Activated T-helper 2 cell treated with anti-CD3 and anti-CD28 coated beads, Interferon-gamma antibody, Interleukin-2, Interleukin-4, amounts not matched to agents 10 μg/mL and 5 μg/mL and 100 μg/mL, durations not matched to agents 14 hours and 24 hours and 36 hours (primary cell): ENCODE data around the gene LINC00632. TPM values are rescaled to one million over a fixed set of nuclear protein-coding genes. Genes with fewer than 3 reads are reported as not detected.
A peak's percentile ranks its signal among the peaks of the same experiment; 100 is the strongest.

Source experiments
- DNase-seq: peaks from one replicate; pipeline ENCODE4 v3.0.0; 2021; ENCODE audit warnings: low spot score
- H3K27ac Mint-ChIP-seq: one replicate; pipeline ENCODE4 v1.8.0; 2021; ENCODE audit warnings: mixed read lengths
- H3K27me3 Mint-ChIP-seq: one replicate; pipeline ENCODE4 v1.8.0; 2021; ENCODE audit warnings: low read depth, mixed read lengths
- H3K36me3 Mint-ChIP-seq: one replicate; pipeline ENCODE4 v1.8.0; 2021; ENCODE audit warnings: low read depth, mixed read lengths
- H3K4me1 Mint-ChIP-seq: one replicate; pipeline ENCODE4 v1.8.0; 2021; ENCODE audit warnings: low read depth, mixed read lengths
- H3K4me3 Mint-ChIP-seq: one replicate; pipeline ENCODE4 v1.8.0; 2021; ENCODE audit warnings: low read depth, mild to moderate bottlenecking, moderate library complexity, mixed read lengths
- H3K9me3 Mint-ChIP-seq: one replicate; pipeline ENCODE4 v1.8.0; 2021; ENCODE audit warnings: mixed read lengths
- intact Hi-C: fragments of 100-400 bp; cut with micrococcal nuclease; formaldehyde crosslinking; loops from one replicate; pipeline ENCODE4 v1.15.1; 2023
- total RNA-seq: library from RNA; stranded (reverse); gene quantifications from 2 replicates; pipeline ENCODE4 v1.2.3, GENCODE V29; 2022

LINC00632 gene
- total RNA-seq, 1 donor from 2014 or later, result 3.3 TPM

GRCh38 chrX:140723121-140723715 lies 13.7 kb downstream of the LINC00632 start:
- Mint-ChIP-seq H3K9me3 (peaks cover 3% of the 10 kb centered on the region), H3K4me1 (no peaks in the 10 kb centered on the region), H3K4me3 (no peak overlapping the region), H3K27ac (no peak overlapping the region), H3K27me3 (no peaks in the 10 kb centered on the region), H3K36me3 (no peaks in the 10 kb centered on the region)
- intact Hi-C loops, result no loop called here
- no peak for DNase-seq

GRCh38 chrX:140724309-140724708 lies 14.8 kb downstream of the LINC00632 start:
- Mint-ChIP-seq H3K27ac (no peak overlapping the region), H3K9me3 (no peaks in the 10 kb centered on the region), H3K36me3 (no peaks in the 10 kb centered on the region), H3K4me3 (no peak overlapping the region), H3K27me3 (no peaks in the 10 kb centered on the region), H3K4me1 (no peaks in the 10 kb centered on the region)
- intact Hi-C loops, result no loop called here
- no peak for DNase-seq

GRCh38 chrX:140724736-140725135 lies 15.2 kb downstream of the LINC00632 start:
- Mint-ChIP-seq H3K4me3 (no peak overlapping the region), H3K27ac (no peak overlapping the region), H3K27me3 (no peaks in the 10 kb centered on the region), H3K4me1 (no peaks in the 10 kb centered on the region), H3K9me3 (no peaks in the 10 kb centered on the region), H3K36me3 (no peaks in the 10 kb centered on the region)
- intact Hi-C loops, result no loop called here
- DNase-seq, result no peak

DNA sequence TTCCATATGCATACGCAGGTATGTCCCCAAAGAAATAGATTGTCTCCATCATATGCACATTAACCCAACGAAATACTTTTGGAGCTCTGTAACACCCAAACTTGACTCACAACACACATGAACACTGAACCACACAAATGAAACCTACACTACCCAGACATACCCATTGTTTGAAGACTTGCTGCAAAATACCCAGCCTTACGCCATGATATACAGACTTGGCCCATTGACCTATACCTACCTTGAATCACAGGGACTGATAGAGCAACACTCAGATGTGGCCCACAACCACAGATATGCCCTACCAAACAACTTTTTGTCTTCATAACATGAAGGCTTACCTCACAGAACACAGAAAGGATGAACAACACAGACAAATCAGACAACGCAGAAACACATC lies 15.9 kb downstream of the LINC00632 start:
- Mint-ChIP-seq H3K36me3 (no peaks in the 10 kb centered on the region), H3K9me3 (no peaks in the 10 kb centered on the region), H3K27me3 (no peaks in the 10 kb centered on the region), H3K27ac (no peak overlapping the region), H3K4me1 (no peaks in the 10 kb centered on the region), H3K4me3 (no peak overlapping the region)
- no peak for DNase-seq
- intact Hi-C loops, result no loop called here

DNA sequence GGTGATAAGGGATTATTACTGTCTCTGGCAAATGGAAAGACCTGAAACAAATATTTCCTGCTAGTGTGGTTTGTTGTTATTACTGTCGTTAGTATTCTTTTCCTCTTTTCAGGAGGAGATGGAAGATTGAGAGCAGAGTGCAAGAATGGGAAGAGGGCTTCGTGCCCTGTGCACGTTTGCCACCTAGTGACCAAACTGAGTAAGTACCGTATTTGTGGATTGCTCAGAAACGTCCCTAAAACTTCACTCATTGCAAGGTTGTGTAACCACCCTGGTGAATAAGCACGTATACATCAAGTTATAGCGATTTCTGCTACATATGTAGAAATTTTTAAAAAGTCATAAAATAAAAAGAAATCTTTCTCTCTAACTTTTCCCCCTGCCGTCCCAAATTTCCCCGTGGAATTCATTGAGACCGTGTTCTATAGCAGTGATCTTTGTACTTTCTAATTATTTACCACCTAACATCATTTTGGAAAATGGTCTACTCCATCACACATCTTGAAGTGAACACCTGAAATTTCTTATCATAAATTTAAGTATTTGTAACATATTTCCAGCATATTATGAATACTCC lies 24.3 kb downstream of the LINC00632 start:
- Mint-ChIP-seq H3K36me3 (no peaks in the 10 kb centered on the region), H3K9me3 (no peaks in the 10 kb centered on the region), H3K27ac (no peak overlapping the region), H3K4me1 (no peaks in the 10 kb centered on the region), H3K27me3 (no peaks in the 10 kb centered on the region), H3K4me3 (no peak overlapping the region)
- intact Hi-C loops, result no loop called here
- no peak for DNase-seq

GRCh38 chrX:140744085-140744484 lies 34.5 kb downstream of the LINC00632 start:
- Mint-ChIP-seq H3K4me1 (peaks cover 6% of the 10 kb centered on the region), H3K4me3 (no peak overlapping the region), H3K27ac (no peak overlapping the region), H3K9me3 (no peaks in the 10 kb centered on the region), H3K27me3 (no peaks in the 10 kb centered on the region), H3K36me3 (no peaks in the 10 kb centered on the region)
- DNase-seq, result no peak
- intact Hi-C loops, result no loop called here

- no peaks in the 10 kb centered on the region for H3K9me3 Mint-ChIP-seq
- intact Hi-C loops, result no loop called here
- H3K4me1 Mint-ChIP-seq, result no peaks in the 10 kb centered on the region
- DNase-seq, result no peak
- H3K36me3 Mint-ChIP-seq, result no peaks in the 10 kb centered on the region
- H3K27me3 Mint-ChIP-seq, result no peaks in the 10 kb centered on the region
- H3K27ac Mint-ChIP-seq, result no peak overlapping the region
- no peak overlapping the region for H3K4me3 Mint-ChIP-seq
These were observed 47.4 kb downstream of the LINC00632 start for GRCh38 chrX:140756941-140757340.

DNA sequence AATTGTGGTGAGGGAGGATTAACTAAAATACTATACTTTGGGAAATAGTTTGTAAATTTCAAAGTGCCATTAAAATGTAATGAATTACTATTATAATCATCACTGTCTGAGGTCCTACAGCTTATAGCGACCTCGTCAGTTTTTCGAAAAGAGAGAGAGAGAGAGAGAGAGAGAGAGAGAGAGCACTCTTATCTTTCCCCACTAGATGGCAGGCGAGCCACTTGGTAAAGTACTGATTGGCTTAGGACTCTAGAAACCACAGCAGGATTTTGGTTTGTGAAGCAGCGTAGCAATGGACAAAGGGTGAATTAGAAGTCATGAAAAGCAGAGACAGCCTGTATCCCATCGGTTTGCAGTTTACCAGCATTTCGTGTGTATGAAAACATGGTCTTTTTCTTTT lies 52.5 kb downstream of the LINC00632 start:
- no peaks in the 10 kb centered on the region for H3K4me1 Mint-ChIP-seq
- H3K36me3 Mint-ChIP-seq, result no peaks in the 10 kb centered on the region
- H3K9me3 Mint-ChIP-seq, result no peaks in the 10 kb centered on the region
- H3K4me3 Mint-ChIP-seq, result no peak overlapping the region
- no peak for DNase-seq
- no peak overlapping the region for H3K27ac Mint-ChIP-seq
- H3K27me3 Mint-ChIP-seq, result peaks cover 12% of the 10 kb centered on the region
- intact Hi-C loops, result loop anchor here (10.0 kb wide), 1 partner anchor 257 kb away; the partner anchor contains the start of gene SOX3

GRCh38 chrX:140764401-140764919 lies 54.9 kb downstream of the LINC00632 start:
- Mint-ChIP-seq H3K4me3 (peak overlapping the region; percentile 60), H3K36me3 (no peaks in the 10 kb centered on the region), H3K4me1 (no peaks in the 10 kb centered on the region), H3K9me3 (no peaks in the 10 kb centered on the region), H3K27me3 (peaks cover 12% of the 10 kb centered on the region), H3K27ac (no peak overlapping the region)
- intact Hi-C loops, result loop anchor here (10.0 kb wide), 1 partner anchor 260 kb away; the partner anchor contains the start of gene SOX3
- no peak for DNase-seq

GRCh38 chrX:140765043-140765784 lies 55.7 kb downstream of the LINC00632 start:
- intact Hi-C loops, result loop anchor here (5.0 to 10.0 kb wide), 2 partner anchors 152 to 260 kb away; partner anchors contain the start of gene SOX3
- no peaks in the 10 kb centered on the region for H3K36me3 Mint-ChIP-seq
- H3K27ac Mint-ChIP-seq, result no peak overlapping the region
- H3K4me1 Mint-ChIP-seq, result no peaks in the 10 kb centered on the region
- H3K4me3 Mint-ChIP-seq, result peak overlapping the region; percentile 60
- peaks cover 12% of the 10 kb centered on the region for H3K27me3 Mint-ChIP-seq
- DNase-seq, result no peak
- H3K9me3 Mint-ChIP-seq, result no peaks in the 10 kb centered on the region

DNA sequence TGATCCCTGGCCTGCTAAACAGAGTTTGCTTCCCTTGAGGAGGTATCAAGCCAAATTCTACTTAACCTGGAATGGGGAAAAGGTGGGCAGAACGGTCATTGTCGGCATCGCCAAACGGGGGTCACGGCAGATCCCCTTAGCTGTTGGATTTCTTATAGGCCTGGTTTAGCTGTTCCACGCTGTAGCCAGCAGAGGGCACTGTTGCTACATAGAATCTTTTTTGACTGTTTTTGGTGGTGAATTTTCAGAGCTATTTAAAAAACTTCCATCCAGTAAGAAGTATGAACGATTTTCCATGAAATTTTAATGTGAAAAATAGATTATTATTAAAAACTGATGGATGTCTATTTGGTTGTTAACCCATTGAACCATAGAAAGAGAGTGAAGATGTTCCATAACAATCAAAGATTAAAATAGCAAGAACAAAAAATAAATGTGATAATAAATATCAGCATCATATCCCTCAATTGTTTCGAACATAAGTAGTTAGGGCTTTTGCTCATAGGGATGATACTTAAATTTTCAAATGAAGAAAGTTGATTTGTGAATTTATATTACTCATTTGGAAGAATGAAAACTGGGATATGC lies 56.6 kb downstream of the LINC00632 start:
- no peaks in the 10 kb centered on the region for H3K4me1 Mint-ChIP-seq
- H3K9me3 Mint-ChIP-seq, result no peaks in the 10 kb centered on the region
- no peaks in the 10 kb centered on the region for H3K36me3 Mint-ChIP-seq
- peak; percentile 8 for DNase-seq
- H3K27ac Mint-ChIP-seq, result no peak overlapping the region
- intact Hi-C loops, result loop anchor here (2.0 to 10.0 kb wide), 3 partner anchors 151 to 513 kb away; partner anchors contain the start of gene SOX3
- peaks cover 12% of the 10 kb centered on the region for H3K27me3 Mint-ChIP-seq
- H3K4me3 Mint-ChIP-seq, result no peak overlapping the region

GRCh38 chrX:140767646-140768045 lies 58.1 kb downstream of the LINC00632 start:
- DNase-seq, result no peak
- peaks cover 12% of the 10 kb centered on the region for H3K27me3 Mint-ChIP-seq

More at GRCh38 chrX:140767646-140768045, 58.1 kb downstream of the LINC00632 start:
- H3K27ac Mint-ChIP-seq, result no peak overlapping the region
- no peaks in the 10 kb centered on the region for H3K36me3 Mint-ChIP-seq
- intact Hi-C loops, result loop anchor here (2.0 to 10.0 kb wide), 3 partner anchors 150 to 511 kb away; partner anchors contain the start of gene SOX3
- H3K9me3 Mint-ChIP-seq, result no peaks in the 10 kb centered on the region
- H3K4me1 Mint-ChIP-seq, result no peaks in the 10 kb centered on the region
- no peak overlapping the region for H3K4me3 Mint-ChIP-seq
